H1 (cell line): ENCODE results near the gene ANKS1B. TPM values are rescaled to one million over a fixed set of nuclear protein-coding genes. Genes with fewer than 3 reads are reported as not detected.

ENCODE experiments used
- CTCF ChIA-PET: fragments of 300-600 bp; sonication (Branson Sonifier 250); formaldehyde crosslinking; loops from one replicate; lab custom pipeline; 2021; ENCODE audit not compliant: partially characterized antibody; lab: Charles Lee
- POLR2A ChIA-PET: fragments of 300-600 bp; sonication (Branson Sonifier 250); formaldehyde crosslinking; loops from one replicate; lab custom pipeline; 2021; ENCODE audit warnings: inconsistent platforms; ENCODE audit not compliant: partially characterized antibody; lab: Charles Lee
- DNase-seq, 2 experiments: peaks; one replicate each; pipeline versions ENCODE4 v3.0.0 to v3.0.0-alpha.2; 2010 to 2022; ENCODE audit warnings: low spot score in 2 of 2, low read depth in 1 of 2, mixed read lengths in 1 of 2
- FAIRE-seq: peaks from 2 replicates; lab custom pipeline; 2011; peaks lifted over from hg19 to GRCh38; lab: Jason Lieb, UNC
- H2AFZ ChIP-seq: 2 replicates; pipeline ENCODE4 v1.8.1; 2012; ENCODE audit warnings: low read length, inconsistent platforms
- H2AK5ac ChIP-seq: 2 replicates; pipeline ENCODE4 v1.6.1; 2013; ENCODE audit warnings: low read depth, low read length
- H2BK120ac ChIP-seq: replicated peaks from 2 replicates; pipeline ENCODE3; 2013; ENCODE audit warnings: low read depth, low read length, inconsistent platforms
- H2BK12ac ChIP-seq: 2 replicates; pipeline ENCODE4 v1.6.1; 2013; ENCODE audit warnings: low read depth, low read length
- H2BK15ac ChIP-seq: 2 replicates; pipeline ENCODE4 v1.6.1; 2013; ENCODE audit warnings: low read length
- H2BK20ac ChIP-seq: 2 replicates; pipeline ENCODE4 v1.6.1; 2013; ENCODE audit warnings: low read length
- H2BK5ac ChIP-seq: 2 replicates; pipeline ENCODE4 v1.6.1; 2013; ENCODE audit warnings: low read depth, low read length
- H3K14ac ChIP-seq: 2 replicates; pipeline ENCODE4 v1.6.1; 2013; ENCODE audit warnings: inconsistent platforms; ENCODE audit not compliant: insufficient read length
- H3K18ac ChIP-seq: 2 replicates; pipeline ENCODE4 v1.6.1; 2013; ENCODE audit warnings: low read length; ENCODE audit errors: extremely low read depth
- H3K23ac ChIP-seq: 2 replicates; pipeline ENCODE4 v1.6.1; 2013; ENCODE audit warnings: inconsistent platforms; ENCODE audit not compliant: insufficient read length
- H3K23me2 ChIP-seq: 2 replicates; pipeline ENCODE4 v1.6.1; 2013; ENCODE audit warnings: low read depth, low read length
- H3K27ac ChIP-seq: 2 replicates; pipeline ENCODE4 v1.6.1; 2011; ENCODE audit warnings: low read depth, low read length, inconsistent platforms
- H3K27me3 ChIP-seq, 4 experiments: replicated peaks in 1 of 4; 1 replicate in 1 of 4; 2 replicates in 3 of 4; pipeline versions ENCODE4 v1.6.1 to v1.8.1; 2011 to 2013; ENCODE audit warnings: low read length in 3 of 4, mild to moderate bottlenecking in 3 of 4, inconsistent platforms in 2 of 4, mixed read lengths in 2 of 4, moderate library complexity in 1 of 4; ENCODE audit not compliant: control insufficient read depth in 3 of 4, insufficient read depth in 3 of 4; ENCODE audit errors: extremely low read depth in 1 of 4
- H3K36me3 ChIP-seq, 4 experiments: 2 replicates each; pipeline versions ENCODE4 v1.6.1 to v1.8.1; 2011 to 2013; ENCODE audit warnings: mild to moderate bottlenecking in 4 of 4, low read length in 3 of 4, moderate library complexity in 2 of 4, control low read depth in 1 of 4, inconsistent platforms in 1 of 4; ENCODE audit not compliant: insufficient read depth in 4 of 4, control insufficient read depth in 2 of 4
- H3K4ac ChIP-seq: replicated peaks from 2 replicates; pipeline ENCODE3; 2013; ENCODE audit warnings: low read length, low read depth, mixed read lengths, inconsistent platforms; ENCODE audit not compliant: insufficient read length
- H3K4me1 ChIP-seq, 4 experiments: replicated peaks in 1 of 4; 1 replicate in 1 of 4; 2 replicates in 3 of 4; pipeline versions ENCODE4 v1.6.1 to v1.8.1; 2011 to 2013; ENCODE audit warnings: low read length in 3 of 4, inconsistent platforms in 2 of 4, mixed read lengths in 1 of 4; ENCODE audit not compliant: insufficient read depth in 4 of 4, control insufficient read depth in 3 of 4
- H3K4me2 ChIP-seq, 2 experiments: 2 replicates each; pipeline versions ENCODE4 v1.6.1 to v1.8.1; 2011 to 2013; ENCODE audit warnings: low read depth in 2 of 2, low read length in 2 of 2, control low read depth in 1 of 2, inconsistent platforms in 1 of 2, mild to moderate bottlenecking in 1 of 2; ENCODE audit not compliant: insufficient read depth in 1 of 2
- H3K4me3 ChIP-seq, 4 experiments: fragments of 200-600, 300-600 bp in 1 of 4; sonication (generic), shearing (Covaris generic), sonication (Bioruptor Twin) in 1 of 4; 2 replicates each; pipeline versions ENCODE4 v1.5.1 to v1.8.1; 2011 to 2016; ENCODE audit warnings: low read length in 4 of 4, low read depth in 3 of 4, control low read depth in 2 of 4, inconsistent platforms in 2 of 4, mild to moderate bottlenecking in 2 of 4, mixed read lengths in 1 of 4, moderate library complexity in 1 of 4; ENCODE audit not compliant: insufficient read depth in 2 of 4; ENCODE audit errors: extremely low read depth in 1 of 4
- H3K56ac ChIP-seq: replicated peaks from 2 replicates; pipeline ENCODE3; 2013; ENCODE audit warnings: low read depth, mild to moderate bottlenecking, mixed read lengths, low read length, inconsistent platforms; ENCODE audit not compliant: insufficient read length
- H3K79me1 ChIP-seq: 2 replicates; pipeline ENCODE4 v1.6.1; 2013; ENCODE audit warnings: low read depth, low read length, control low read depth
- H3K79me2 ChIP-seq, 2 experiments: 2 replicates each; pipeline versions ENCODE4 v1.6.1 to v1.8.1; 2012 to 2013; ENCODE audit warnings: low read length in 2 of 2, mild to moderate bottlenecking in 2 of 2, inconsistent platforms in 1 of 2; ENCODE audit not compliant: insufficient read depth in 2 of 2, control insufficient read depth in 1 of 2
- H3K9ac ChIP-seq, 4 experiments: replicated peaks in 1 of 4; 1 replicate in 1 of 4; 2 replicates in 3 of 4; pipeline versions ENCODE4 v1.6.1 to v1.8.1; 2011 to 2013; ENCODE audit warnings: low read depth in 3 of 4, low read length in 3 of 4, control low read depth in 2 of 4, mild to moderate bottlenecking in 2 of 4, moderate library complexity in 2 of 4, inconsistent platforms in 1 of 4; ENCODE audit errors: extremely low read depth in 1 of 4
- H3K9me3 ChIP-seq, 2 experiments: 2 replicates each; pipeline versions ENCODE4 v1.6.1 to v1.8.1; 2012 to 2013; ENCODE audit warnings: mild to moderate bottlenecking in 2 of 2, moderate library complexity in 2 of 2, control low read depth in 1 of 2, inconsistent platforms in 1 of 2, low read depth in 1 of 2, low read length in 1 of 2, mixed read lengths in 1 of 2; ENCODE audit not compliant: insufficient read depth in 2 of 2
- H4K20me1 ChIP-seq, 2 experiments: replicated peaks in 1 of 2; 2 replicates each; pipeline versions ENCODE3 to v1.8.1; 2011 to 2013; ENCODE audit warnings: inconsistent platforms in 2 of 2, low read length in 2 of 2, mild to moderate bottlenecking in 1 of 2; ENCODE audit not compliant: insufficient read depth in 2 of 2, control insufficient read depth in 1 of 2
- H4K5ac ChIP-seq: 2 replicates; pipeline ENCODE4 v1.6.1; 2013; ENCODE audit warnings: low read length, low read depth, mixed read lengths, inconsistent platforms; ENCODE audit not compliant: insufficient read length
- H4K8ac ChIP-seq: 2 replicates; pipeline ENCODE4 v1.8.0; 2013; ENCODE audit warnings: mild to moderate bottlenecking, moderate library complexity, low read length, inconsistent platforms; ENCODE audit not compliant: insufficient read depth; ENCODE audit errors: extremely low read depth
- H4K91ac ChIP-seq: replicated peaks from 2 replicates; pipeline ENCODE3; 2013; ENCODE audit warnings: low read length, mixed read lengths, inconsistent platforms; ENCODE audit not compliant: insufficient read length
- ASH2L ChIP-seq: fragments of 200-600, 300-600 bp; sonication (generic); IDR thresholded peaks from one replicate; pipeline ENCODE4 v1.7.1; 2017; ENCODE audit warnings: low read length
- CBX5 ChIP-seq: fragments of 300-800, 300-1000 bp; sonication (generic); IDR thresholded peaks from 2 replicates; pipeline ENCODE4 v1.7.1; 2016; ENCODE audit warnings: antibody characterized with exemption, low read length, low read depth
- CHD1 ChIP-seq: IDR thresholded peaks from 2 replicates; pipeline ENCODE4 v1.6.1; 2012; ENCODE audit warnings: low read depth, low read length, improper control_type of control experiment
- E2F6 ChIP-seq: IDR thresholded peaks from 2 replicates; pipeline ENCODE4 v1.6.1; 2012; ENCODE audit warnings: inconsistent platforms
- KDM1A ChIP-seq: fragments of 200-600, 300-600 bp; sonication (generic); IDR thresholded peaks from 2 replicates; pipeline ENCODE4 v1.7.1; 2016; ENCODE audit warnings: mild to moderate bottlenecking, low read length, borderline replicate concordance
- MAX ChIP-seq: IDR thresholded peaks from 2 replicates; pipeline ENCODE4 v1.6.1; 2012; ENCODE audit warnings: inconsistent platforms
- RAD21 ChIP-seq, 2 experiments: IDR thresholded peaks in 1 of 2; conservative IDR thresholded peaks in 1 of 2; 2 replicates each; pipeline ENCODE4 v1.6.1; 2011; ENCODE audit warnings: low read depth in 2 of 2, low read length in 2 of 2, improper control_type of control experiment in 1 of 2, inconsistent platforms in 1 of 2, mild to moderate bottlenecking in 1 of 2, moderate library complexity in 1 of 2
- RBBP5 ChIP-seq: IDR thresholded peaks from 2 replicates; pipeline ENCODE4 v1.7.1; 2012; ENCODE audit warnings: low read depth, mild to moderate bottlenecking, inconsistent platforms, low read length, moderate library complexity, borderline replicate concordance
- TBP ChIP-seq: IDR thresholded peaks from 2 replicates; pipeline ENCODE4 v1.6.1; 2011; ENCODE audit warnings: low read depth, low read length, improper control_type of control experiment
- TCF12 ChIP-seq: IDR thresholded peaks from 2 replicates; pipeline ENCODE4 v1.6.1; 2011; ENCODE audit warnings: low read depth, mild to moderate bottlenecking, low read length
- TEAD4 ChIP-seq: IDR thresholded peaks from 2 replicates; pipeline ENCODE4 v1.6.1; 2012; ENCODE audit warnings: low read depth, low read length, inconsistent platforms, mixed read lengths
- WGBS, 2 experiments: shearing (Covaris generic) in 1 of 2; methylation state at CpG; one replicate each; pipeline versions ENCODE4 v1.1.6 to v1.1.7; 2013 to 2015; ENCODE audit warnings: low lambda C conversion rate in 2 of 2, mixed read lengths in 2 of 2, inconsistent platforms in 1 of 2, low coverage in 1 of 2, missing lambda C conversion rate in 1 of 2; ENCODE audit not compliant: insufficient replicate concordance in 2 of 2, insufficient coverage in 1 of 2, insufficient read length in 1 of 2; ENCODE audit errors: extremely low coverage in 1 of 2, missing lambda C conversion rate in 1 of 2; 5-methylcytosine and 5-hydroxymethylcytosine counted together
- polyA plus RNA-seq, 7 experiments: library from polyadenylated mRNA; depleted of rRNA in 3 of 7; stranded (reverse) in 5 of 7; unstranded in 2 of 7; fragments of >200 nt in 5 of 7; fragments of 200-250 nt in 2 of 7; gene quantifications; 1 replicate in 5 of 7; 2 replicates in 1 of 7; 4 replicates in 1 of 7; pipeline versions ENCODE4 v1.2.1 to v1.2.3, GENCODE V29; 2011 to 2013; ENCODE audit warnings: missing spikeins in 2 of 7, mixed read lengths in 2 of 7
- total RNA-seq: library from RNA; stranded (reverse); fragmentation: NEBNext Ultra II Directional; extraction: Animal tissue kit (Norgen Biotek cat#: 25700); gene quantifications from 2 replicates; pipeline ENCODE4 v1.2.1, GENCODE V29; 2021

The ANKS1B gene
- total and polyA plus RNA-seq, 2 of the 8 experiments (the other 6 are each of a cell fraction or from before 2014, with no cell fraction given) = 2.7 to 6.1 TPM

- peak overlapping the region; percentile 44; the same call in 1 of the 2 replicates for H2BK5ac ChIP-seq
- H4K91ac ChIP-seq = no peak overlapping the region
- H2BK20ac ChIP-seq = no peak overlapping the region
- peak overlapping the region; percentile 17; the same call in 1 of the 2 replicates for H2BK12ac ChIP-seq
- H3K9me3 ChIP-seq = no peaks in the 10 kb centered on the region
- peak; percentile 51 to 79 for DNase-seq
- no peak overlapping the region; the same call in 1 of the 2 replicates for H2AK5ac ChIP-seq
- 20% methylated on average over 7 of the region's 7 CpGs; no CpG with 5 or more reads in 1 of the 2 experiments for WGBS, 2 experiments
- no peaks in the 10 kb centered on the region for H3K79me1 ChIP-seq
- ChIA-PET POLR2A (no interaction called here), CTCF (interaction anchor here (1.4 to 2.0 kb wide), 2 partner anchors 18 to 88 kb away, joined by 4 to 5 read pairs; no protein-coding TSS in a partner anchor)
- no peak for FAIRE-seq
- no peaks in the 10 kb centered on the region for H3K36me3 ChIP-seq
- H3K27me3 ChIP-seq = no peaks in the 10 kb centered on the region
- peaks cover 0 to 2% (median 2%) of the 10 kb centered on the region in 4 experiments; a peak in 4 of 7 replicates for H3K4me1 ChIP-seq
- no peaks in the 10 kb centered on the region; the same call in 1 of the 2 replicates for H3K23me2 ChIP-seq
- H3K56ac ChIP-seq = no peak overlapping the region
- TF ChIP-seq TCF12 (0 out of 2 replicates have a peak, but pooled peaks have one; percentile 11), CHD1 (no peak), ASH2L (peak; percentile 78), TBP (peak; percentile 50; the same call in 1 of the 2 replicates), KDM1A (no peak), CBX5 (no peak), RBBP5 (0 out of 2 replicates have a peak, but pooled peaks have one; percentile 7), TEAD4 (peak; percentile 83), E2F6 (peak; percentile 70), MAX (peak; percentile 66; the same call in 1 of the 2 replicates), RAD21 (IDR thresholded peaks at IDR 0.05 in 1 of 2, conservative IDR thresholded peaks at IDR 0.05 in 1 of 2; ENCODE audit: low read depth in 2 of 2, low read length in 2 of 2) (peak in 1 of 2 experiments; percentile 2; a peak in 1 of 4 replicates)
- H3K4ac ChIP-seq = no peak overlapping the region
- no peak overlapping the region for H3K14ac ChIP-seq
- no peak overlapping the region for H4K8ac ChIP-seq
- peak overlapping the region; percentile 11 to 31; a peak in 2 of 4 replicates for H3K4me2 ChIP-seq
- H3K4me3 ChIP-seq = peak overlapping the region in 1 of 4 experiments; percentile 12; a peak in 2 of 8 replicates
- H3K27ac ChIP-seq = no peak overlapping the region
- no peak overlapping the region for H3K23ac ChIP-seq
- H3K79me2 ChIP-seq = no peaks in the 10 kb centered on the region
- H3K9ac ChIP-seq = no peak overlapping the region
- H3K18ac ChIP-seq = no peak overlapping the region
- no peak overlapping the region for H2BK120ac ChIP-seq
- H4K5ac ChIP-seq = no peak overlapping the region
- no peak overlapping the region for H2AFZ ChIP-seq
- H2BK15ac ChIP-seq = no peak overlapping the region
- no peaks in the 10 kb centered on the region for H4K20me1 ChIP-seq
Observed at GRCh38 chr12:99131751-99132199, 853.0 kb downstream of the ANKS1B start.
